GM18507 (cell line): ENCODE measurements around the gene MAPK1.
"Not testable (repeated sequence)": the region's sequence is repeated elsewhere in the genome, so short reads cannot be mapped to it uniquely, and the experiment has no call there.

Source experiments
- DNase-seq: peaks from one replicate; pipeline ENCODE4 v3.0.0; 2011; ENCODE audit warnings: low read depth; ENCODE audit not compliant: insufficient read length; ENCODE audit errors: extremely low spot score
- FAIRE-seq: peaks from 2 replicates; lab custom pipeline; 2011; peaks lifted over from hg19 to GRCh38; lab: Jason Lieb, UNC

MAPK1 gene

GRCh38 chr22:21762712-21763581 is 104.5 kb downstream of the MAPK1 start:
- DNase-seq = peak; percentile 33
- FAIRE-seq = peak; percentile 76

GRCh38 chr22:21761994-21762680 is 105.3 kb downstream of the MAPK1 start:
- FAIRE-seq = no peak

GRCh38 chr22:21761086-21761485 is 106.4 kb downstream of the MAPK1 start:
- no peak for DNase-seq
- no peak for FAIRE-seq

More at GRCh38 chr22:21761994-21762680, 105.3 kb downstream of the MAPK1 start:
- DNase-seq = no peak

GRCh38 chr22:21760640-21761039 is 106.8 kb downstream of the MAPK1 start:
- DNase-seq (no peak), FAIRE-seq (no peak)

- FAIRE-seq = no peak
- no peak for DNase-seq
Observed at GRCh38 chr22:21759646-21760376, 107.6 kb downstream of the MAPK1 start.

GRCh38 chr22:21759093-21759492 is 108.4 kb downstream of the MAPK1 start:
- DNase-seq (no peak), FAIRE-seq (no peak)

GRCh38 chr22:21758091-21758864 is 109.2 kb downstream of the MAPK1 start:
- FAIRE-seq (no peak), DNase-seq (no peak)

GRCh38 chr22:21755851-21756284 is 111.6 kb downstream of the MAPK1 start:
- FAIRE-seq (peak; percentile 46), DNase-seq (no peak)

- FAIRE-seq = no peak
- DNase-seq = no peak
Observed at GRCh38 chr22:21754523-21754922, 112.9 kb downstream of the MAPK1 start.

GRCh38 chr22:21753374-21754111 is 113.9 kb downstream of the MAPK1 start:
- FAIRE-seq (no peak), DNase-seq (no peak)

- FAIRE-seq = no peak
Observed at GRCh38 chr22:21752276-21752675, 115.2 kb downstream of the MAPK1 start.

GRCh38 chr22:21745948-21746347 is 121.5 kb downstream of the MAPK1 start:
- DNase-seq = no peak
- FAIRE-seq = no peak

More at GRCh38 chr22:21752276-21752675, 115.2 kb downstream of the MAPK1 start:
- no peak for DNase-seq

- not testable (repeated sequence) for DNase-seq, FAIRE-seq
Observed at GRCh38 chr22:21744917-21745316, 122.5 kb downstream of the MAPK1 start.

GRCh38 chr22:21741790-21742189 is 125.7 kb downstream of the MAPK1 start:
- no peak for FAIRE-seq
- no peak for DNase-seq

- DNase-seq (no peak), FAIRE-seq (no peak)
Observed at GRCh38 chr22:21741059-21741458, 126.4 kb downstream of the MAPK1 start.

- FAIRE-seq (no peak), DNase-seq (no peak)
Observed at GRCh38 chr22:21739828-21740377, 127.5 kb downstream of the MAPK1 start.

GRCh38 chr22:21738966-21739365 is 128.5 kb downstream of the MAPK1 start:
- DNase-seq (no peak), FAIRE-seq (no peak)

GRCh38 chr22:21738081-21738480 is 129.4 kb downstream of the MAPK1 start:
- FAIRE-seq = no peak

More at GRCh38 chr22:21738081-21738480, 129.4 kb downstream of the MAPK1 start:
- no peak for DNase-seq
